Posterior vena cava (tissue), 2 donors: ENCODE measurements around the gene ANKS6. TPM values are rescaled to one million over a fixed set of nuclear protein-coding genes. Genes with fewer than 3 reads are reported as not detected.

ENCODE experiments used
- DNase-seq: peaks from one replicate; pipeline ENCODE4 v3.0.0-alpha.2; 2020; ENCODE audit warnings: low spot score
- intact Hi-C, 2 donors: fragments of 100-400 bp; cut with DNase I; formaldehyde crosslinking; loops; one replicate each; pipeline versions ENCODE4 v1.14.1 to v1.14.2; 2022 to 2023
- total RNA-seq, 2 donors: library from RNA; stranded (reverse); fragmentation: NEBNext Ultra II Directional; extraction: Animal tissue kit (Norgen Biotek cat#: 25700); gene quantifications; one replicate each; pipeline ENCODE4 v1.2.1, GENCODE V29; 2021
- donor health status: DM: yes; HTN: yes; CAD: no.
- donor health status: DM: yes; HTN: yes; CAD: no.

The ANKS6 gene
- total RNA-seq, 2 donors from 2014 or later: 15.5 to 18.6 TPM

GRCh38 chr9:98750364-98751060 lies 45.8 kb downstream of the ANKS6 start:
- intact Hi-C loops: no loop called here
- DNase-seq: no peak

GRCh38 chr9:98747476-98747875 lies 48.9 kb downstream of the ANKS6 start:
- intact Hi-C loops: no loop called here
- no peak for DNase-seq

- no peak for DNase-seq
- intact Hi-C loops: no loop called here
These were observed 50.9 kb downstream of the ANKS6 start for GRCh38 chr9:98745470-98745869.

- no peak for DNase-seq
- intact Hi-C loops: no loop called here
These were observed 52.3 kb downstream of the ANKS6 start for GRCh38 chr9:98743818-98744611.

- intact Hi-C loops: no loop called here
- no peak for DNase-seq
These were observed 53.0 kb downstream of the ANKS6 start for GRCh38 chr9:98743329-98743728.

- no peak for DNase-seq
- intact Hi-C loops: no loop called here
These were observed 53.8 kb downstream of the ANKS6 start for GRCh38 chr9:98742325-98743280.

- intact Hi-C loops: no loop called here
- DNase-seq: no peak
These were observed 56.0 kb downstream of the ANKS6 start for GRCh38 chr9:98740226-98740881.

GRCh38 chr9:98738741-98739140 lies 57.6 kb downstream of the ANKS6 start:
- intact Hi-C loops: no loop called here
- no peak for DNase-seq

GRCh38 chr9:98736226-98736625 lies 60.1 kb downstream of the ANKS6 start:
- no peak for DNase-seq
- intact Hi-C loops: no loop called here

GRCh38 chr9:98732801-98733200 lies 63.6 kb downstream of the ANKS6 start:
- DNase-seq: no peak
- intact Hi-C loops: no loop called here

GRCh38 chr9:98732091-98732490 lies 64.3 kb downstream of the ANKS6 start:
- no peak for DNase-seq
- intact Hi-C loops: no loop called here

GRCh38 chr9:98730871-98731270 lies 65.5 kb downstream of the ANKS6 start:
- no peak for DNase-seq
- intact Hi-C loops: no loop called here

- intact Hi-C loops: no loop called here
- no peak for DNase-seq
These were observed 67.9 kb downstream of the ANKS6 start for GRCh38 chr9:98728500-98728899.

GRCh38 chr9:98727428-98727827 lies 68.9 kb downstream of the ANKS6 start:
- intact Hi-C loops: no loop called here
- DNase-seq: no peak

- DNase-seq: no peak
- intact Hi-C loops: no loop called here
These were observed 69.6 kb downstream of the ANKS6 start for GRCh38 chr9:98726735-98727134.

- no peak for DNase-seq
- intact Hi-C loops: no loop called here
These were observed 71.4 kb downstream of the ANKS6 start for GRCh38 chr9:98724810-98725530.

GRCh38 chr9:98721643-98722042 lies 74.7 kb downstream of the ANKS6 start:
- intact Hi-C loops: no loop called here
- no peak for DNase-seq

GRCh38 chr9:98720402-98720801 lies 76.0 kb downstream of the ANKS6 start:
- intact Hi-C loops: no loop called here
- no peak for DNase-seq

GRCh38 chr9:98719055-98719454 lies 77.3 kb downstream of the ANKS6 start:
- no peak for DNase-seq
- intact Hi-C loops: no loop called here
